ENCODE data around the gene COPS2.
"Not testable (repeated sequence)": the region's sequence is repeated elsewhere in the genome, so short reads cannot be mapped to it uniquely, and the experiment has no call there.

DNA sequence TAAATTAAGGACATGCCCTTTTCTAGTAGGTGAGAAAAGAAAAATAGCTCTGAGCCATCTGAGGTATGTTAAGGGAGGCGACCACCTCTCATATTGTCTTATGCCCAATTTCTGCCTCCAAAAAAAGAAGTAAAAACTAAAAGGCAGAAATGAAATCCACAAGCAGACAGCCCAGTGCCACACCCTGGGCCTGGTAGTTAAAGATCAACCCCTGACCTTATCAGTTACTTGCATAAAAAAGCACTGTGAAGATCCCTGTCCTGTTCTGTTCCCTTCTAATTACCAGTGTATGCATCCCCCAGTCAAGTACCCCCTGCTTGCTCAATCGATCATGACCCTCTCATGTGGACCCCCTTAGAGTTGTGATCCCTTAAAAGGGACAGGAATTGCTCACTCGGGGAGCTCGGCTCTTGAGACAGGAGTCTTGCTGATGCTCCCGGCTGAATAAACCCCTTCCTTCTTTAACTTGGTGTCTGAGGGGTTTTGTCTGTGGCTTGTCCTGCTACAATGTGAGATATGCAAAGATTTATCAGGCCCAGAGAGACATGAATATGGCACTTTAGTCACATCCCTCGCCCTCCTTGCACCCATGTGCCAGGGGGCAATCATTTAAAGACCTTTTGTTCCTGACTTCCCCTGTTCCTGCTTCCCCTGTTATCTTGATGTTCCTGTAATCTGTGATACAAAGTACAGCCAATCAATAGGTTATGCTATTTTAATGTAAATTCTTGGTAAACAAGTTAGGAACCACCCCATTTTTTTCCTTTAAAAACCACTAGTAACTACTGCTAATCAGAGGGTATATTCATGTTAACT is 20.4 kb upstream of the COPS2 start:
- TF ChIP-seq FOXA1 (IDR thresholded peaks at IDR 0.05); FOXA1 (CRISPR knock-in tag; IDR thresholded peaks at IDR 0.05); ZNF253 (CRISPR knock-in tag; IDR thresholded peaks at IDR 0.05; ENCODE audit: borderline replicate concordance); LCORL (IDR thresholded peaks at IDR 0.05); LCORL (CRISPR knock-in tag; IDR thresholded peaks at IDR 0.05); FOXM1 (CRISPR knock-in tag; IDR thresholded peaks at IDR 0.05): not testable (repeated sequence)
- TF ChIP-seq, protein P1, sequence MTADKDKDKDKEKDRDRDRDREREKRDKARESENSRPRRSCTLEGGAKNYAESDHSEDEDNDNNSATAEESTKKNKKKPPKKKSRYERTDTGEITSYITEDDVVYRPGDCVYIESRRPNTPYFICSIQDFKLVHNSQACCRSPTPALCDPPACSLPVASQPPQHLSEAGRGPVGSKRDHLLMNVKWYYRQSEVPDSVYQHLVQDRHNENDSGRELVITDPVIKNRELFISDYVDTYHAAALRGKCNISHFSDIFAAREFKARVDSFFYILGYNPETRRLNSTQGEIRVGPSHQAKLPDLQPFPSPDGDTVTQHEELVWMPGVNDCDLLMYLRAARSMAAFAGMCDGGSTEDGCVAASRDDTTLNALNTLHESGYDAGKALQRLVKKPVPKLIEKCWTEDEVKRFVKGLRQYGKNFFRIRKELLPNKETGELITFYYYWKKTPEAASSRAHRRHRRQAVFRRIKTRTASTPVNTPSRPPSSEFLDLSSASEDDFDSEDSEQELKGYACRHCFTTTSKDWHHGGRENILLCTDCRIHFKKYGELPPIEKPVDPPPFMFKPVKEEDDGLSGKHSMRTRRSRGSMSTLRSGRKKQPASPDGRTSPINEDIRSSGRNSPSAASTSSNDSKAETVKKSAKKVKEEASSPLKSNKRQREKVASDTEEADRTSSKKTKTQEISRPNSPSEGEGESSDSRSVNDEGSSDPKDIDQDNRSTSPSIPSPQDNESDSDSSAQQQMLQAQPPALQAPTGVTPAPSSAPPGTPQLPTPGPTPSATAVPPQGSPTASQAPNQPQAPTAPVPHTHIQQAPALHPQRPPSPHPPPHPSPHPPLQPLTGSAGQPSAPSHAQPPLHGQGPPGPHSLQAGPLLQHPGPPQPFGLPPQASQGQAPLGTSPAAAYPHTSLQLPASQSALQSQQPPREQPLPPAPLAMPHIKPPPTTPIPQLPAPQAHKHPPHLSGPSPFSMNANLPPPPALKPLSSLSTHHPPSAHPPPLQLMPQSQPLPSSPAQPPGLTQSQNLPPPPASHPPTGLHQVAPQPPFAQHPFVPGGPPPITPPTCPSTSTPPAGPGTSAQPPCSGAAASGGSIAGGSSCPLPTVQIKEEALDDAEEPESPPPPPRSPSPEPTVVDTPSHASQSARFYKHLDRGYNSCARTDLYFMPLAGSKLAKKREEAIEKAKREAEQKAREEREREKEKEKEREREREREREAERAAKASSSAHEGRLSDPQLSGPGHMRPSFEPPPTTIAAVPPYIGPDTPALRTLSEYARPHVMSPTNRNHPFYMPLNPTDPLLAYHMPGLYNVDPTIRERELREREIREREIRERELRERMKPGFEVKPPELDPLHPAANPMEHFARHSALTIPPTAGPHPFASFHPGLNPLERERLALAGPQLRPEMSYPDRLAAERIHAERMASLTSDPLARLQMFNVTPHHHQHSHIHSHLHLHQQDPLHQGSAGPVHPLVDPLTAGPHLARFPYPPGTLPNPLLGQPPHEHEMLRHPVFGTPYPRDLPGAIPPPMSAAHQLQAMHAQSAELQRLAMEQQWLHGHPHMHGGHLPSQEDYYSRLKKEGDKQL (CRISPR knock-in tag; IDR thresholded peaks at IDR 0.05; ENCODE audit: low read depth) = not testable (repeated sequence)

Measured in HepG2 (cell line).